HG02763 (cell line): ENCODE measurements around the gene CAMKMT.

Experiments
- ATAC-seq: cut with Tn5 transposase; IDR thresholded peaks from one replicate; pipeline ENCODE4 v1.9.1; 2021; ENCODE audit warnings: mild to moderate bottlenecking, moderate library complexity; ENCODE audit not compliant: unreplicated experiment

CAMKMT gene

DNA sequence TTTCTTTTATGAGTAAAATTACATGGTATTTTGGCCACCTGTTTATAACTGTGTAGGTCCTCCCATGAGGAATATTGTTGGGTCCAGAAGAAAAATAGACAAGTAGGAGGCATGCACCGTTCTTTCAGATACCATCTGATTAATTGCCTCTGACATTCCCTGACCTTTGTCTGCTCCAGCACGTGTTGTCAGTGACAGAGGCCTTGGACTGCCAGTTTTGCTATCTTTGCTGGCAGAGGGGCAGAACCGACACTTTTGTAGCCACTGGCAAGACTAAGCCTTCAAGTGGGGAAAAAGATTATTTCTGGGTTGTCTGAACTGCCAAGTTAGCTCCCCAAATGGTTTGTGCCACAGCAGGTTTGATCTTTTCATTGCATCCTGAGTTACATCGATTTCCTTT is 276.9 kb downstream of the CAMKMT start:
- no peak for ATAC-seq

DNA sequence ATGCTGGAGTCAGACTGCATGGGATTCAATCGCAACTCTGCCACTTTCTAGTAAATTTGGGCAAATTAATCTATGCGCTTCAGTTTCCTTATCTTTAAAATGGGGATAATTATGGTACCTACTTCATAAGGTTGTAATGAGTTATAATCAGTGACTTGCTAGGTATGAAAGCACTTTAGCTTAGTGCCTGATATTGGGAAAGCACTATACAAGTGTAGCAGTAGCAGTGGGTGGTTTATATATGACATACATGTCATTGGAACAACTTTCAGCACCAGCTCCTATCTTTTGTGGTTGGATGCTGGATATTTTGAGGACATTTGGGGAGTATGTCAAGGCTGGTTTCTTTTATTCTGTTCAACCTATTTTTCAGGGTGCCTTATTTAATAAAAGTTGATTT is 277.7 kb downstream of the CAMKMT start:
- ATAC-seq = no peak

DNA sequence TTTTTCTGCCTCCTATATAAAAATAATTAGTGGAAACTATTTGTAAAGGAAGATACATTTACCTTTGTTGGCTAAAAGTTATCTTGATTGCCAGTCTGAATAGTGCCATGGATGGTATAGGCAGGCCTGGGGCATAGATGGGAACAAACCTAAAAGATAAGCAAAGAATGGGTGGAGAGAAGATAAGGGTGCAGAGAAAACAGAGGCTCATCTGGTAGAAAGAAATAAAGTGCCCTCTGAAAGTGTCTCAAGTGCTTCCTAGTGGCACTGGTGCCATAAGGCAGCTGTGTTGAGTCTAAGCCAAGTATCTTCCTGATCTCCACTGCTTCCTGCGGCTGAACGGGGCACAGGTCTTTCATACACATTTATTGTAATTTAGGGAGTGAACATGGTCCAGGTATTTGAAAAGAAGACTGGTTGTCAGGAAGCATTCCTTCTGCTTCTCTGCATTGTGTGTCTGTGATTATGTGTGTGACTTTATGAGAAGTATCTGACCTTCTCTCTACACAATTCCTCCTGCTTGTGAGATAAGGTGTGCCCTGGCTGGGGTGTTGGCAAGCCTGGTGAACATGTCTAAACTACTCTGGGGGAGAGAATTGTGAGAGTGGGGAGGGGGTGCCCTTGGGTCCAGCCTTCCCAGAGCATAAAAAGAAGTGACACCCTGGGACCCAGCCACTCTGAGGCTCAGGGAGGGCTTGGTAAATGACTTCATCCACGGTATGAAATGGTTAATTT is 280.5 kb downstream of the CAMKMT start:
- no peak for ATAC-seq

DNA sequence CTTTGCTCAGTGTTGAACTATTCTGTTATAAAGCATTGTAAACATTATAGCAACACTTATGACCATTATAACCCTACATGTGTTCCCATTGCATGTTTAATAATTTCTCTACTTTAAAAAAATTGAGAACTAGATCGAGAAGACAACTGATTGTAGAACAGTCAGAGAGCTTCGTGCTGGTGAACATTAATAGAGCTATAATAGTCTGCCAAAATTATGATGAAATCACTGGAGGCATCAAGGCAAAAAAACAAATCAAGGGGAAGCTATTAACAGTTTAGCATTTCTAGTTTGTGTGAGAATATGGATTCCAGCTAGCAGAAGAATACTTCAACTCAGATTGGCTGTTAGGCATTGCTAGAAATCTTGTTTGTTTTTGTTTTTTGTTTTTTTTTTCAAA is 284.2 kb downstream of the CAMKMT start:
- no peak for ATAC-seq

DNA sequence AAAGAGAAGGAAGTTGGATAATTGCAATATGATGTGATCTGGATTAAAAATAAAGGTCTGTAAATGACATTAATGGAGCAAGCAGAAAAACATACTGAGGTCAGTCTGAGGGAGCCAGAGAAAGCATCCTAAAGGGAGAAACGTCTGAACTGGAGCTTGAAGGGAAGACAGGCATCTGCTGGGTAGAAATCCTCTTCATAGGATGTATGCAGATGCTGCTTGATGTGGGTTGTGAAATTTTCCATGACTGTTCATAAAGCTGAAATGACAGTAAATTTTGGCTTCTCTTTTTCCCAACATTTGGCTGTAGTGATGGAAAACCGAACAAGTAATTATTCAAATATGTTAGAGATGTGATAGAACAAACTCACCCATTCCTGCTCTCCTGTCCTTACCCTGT is 287.6 kb downstream of the CAMKMT start:
- no peak for ATAC-seq

DNA sequence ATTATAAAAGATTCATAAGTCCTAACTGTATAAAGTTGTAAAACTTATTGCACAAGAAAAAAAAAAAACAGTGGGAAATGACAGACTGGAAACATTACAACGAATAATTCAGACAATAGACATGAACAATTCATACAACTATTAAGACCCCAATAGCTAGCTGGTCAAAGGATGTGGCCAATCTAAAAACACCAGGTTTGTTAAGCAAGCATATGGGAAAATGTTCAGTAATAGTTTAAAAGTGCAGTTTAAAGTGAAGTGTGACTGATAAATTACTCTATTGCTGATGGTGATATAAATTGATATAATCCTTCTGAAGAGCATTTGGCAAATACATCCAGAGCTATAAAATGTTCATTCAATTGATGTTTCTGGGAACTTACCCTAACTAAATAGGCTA is 289.0 kb downstream of the CAMKMT start:
- ATAC-seq = no peak

DNA sequence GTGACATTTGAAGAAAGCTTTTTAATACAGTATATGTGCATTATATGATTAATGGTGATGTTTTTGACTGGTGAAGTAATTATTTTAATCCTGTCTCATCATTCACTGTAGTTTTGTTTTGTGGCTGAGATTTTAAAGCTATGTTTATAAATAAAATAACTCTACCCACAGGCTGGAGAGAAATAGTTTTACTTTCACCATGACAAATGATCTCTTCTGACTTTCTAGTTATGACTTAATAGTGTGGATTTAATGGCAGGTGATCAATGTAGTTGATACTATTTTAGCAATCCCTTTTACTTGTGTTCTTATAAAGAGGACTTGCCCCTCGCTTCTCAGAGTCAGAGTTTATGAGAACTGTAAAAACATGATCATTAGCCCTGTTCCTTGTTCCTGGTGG is 290.2 kb downstream of the CAMKMT start:
- ATAC-seq = no peak

DNA sequence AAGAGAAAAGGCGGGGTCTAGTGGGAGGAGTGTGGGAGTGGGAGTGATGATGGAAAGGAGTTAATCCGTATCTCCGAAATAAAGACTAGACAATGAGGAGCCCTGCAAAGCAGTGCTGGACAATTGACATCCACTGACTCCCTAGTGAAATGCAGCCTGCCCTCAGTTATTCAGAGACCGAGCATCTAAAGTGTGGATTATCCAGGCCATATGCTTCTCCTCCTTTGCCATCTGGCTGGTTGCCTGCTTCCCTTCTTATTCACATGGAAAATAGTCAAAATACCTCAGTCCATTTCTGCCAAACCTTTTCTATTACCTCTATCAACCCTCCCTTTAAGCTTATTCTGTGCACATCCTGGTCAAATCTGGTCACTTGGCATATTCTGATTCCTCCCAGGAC is 291.0 kb downstream of the CAMKMT start:
- ATAC-seq = no peak

DNA sequence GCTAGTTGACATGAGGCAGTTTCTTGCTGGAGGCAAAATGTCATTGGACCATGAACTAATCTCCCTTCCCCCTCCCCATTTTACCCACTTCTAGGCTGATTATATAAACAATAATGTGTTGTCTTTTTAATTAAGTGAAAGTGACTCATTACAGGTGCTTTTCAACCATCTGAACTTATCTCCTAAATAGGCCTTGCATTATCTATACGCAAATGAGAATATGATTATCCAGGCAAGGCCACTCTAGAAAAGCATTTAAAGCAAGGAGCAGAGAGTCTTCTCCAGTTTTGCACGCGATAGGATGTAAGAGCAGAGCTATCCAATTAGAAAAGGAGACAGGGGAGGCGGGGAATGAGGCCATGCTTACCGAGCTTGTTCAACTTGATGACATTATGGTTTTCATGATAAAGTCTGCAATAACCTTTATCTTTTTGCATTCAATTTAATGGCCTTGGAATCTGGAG is 293.7 kb downstream of the CAMKMT start:
- no peak for ATAC-seq

DNA sequence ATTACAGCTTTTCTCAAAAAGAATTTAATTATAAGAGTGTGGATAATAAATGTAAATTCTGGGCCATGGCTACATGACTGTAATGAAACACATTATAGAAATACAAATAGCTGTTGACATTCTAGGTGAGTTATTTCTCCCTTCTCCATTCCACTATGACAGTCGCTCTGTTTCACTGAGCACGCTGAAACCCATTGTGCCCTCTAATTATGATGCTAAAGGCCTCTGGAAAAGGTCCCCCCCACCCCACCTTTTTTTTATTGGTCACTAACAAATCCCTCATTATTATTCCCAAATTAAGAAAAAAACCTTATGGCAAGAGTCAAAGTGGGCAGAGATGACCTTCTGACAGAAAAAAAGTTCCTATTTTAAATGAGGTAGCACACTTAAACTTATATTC is 294.7 kb downstream of the CAMKMT start:
- no peak for ATAC-seq

DNA sequence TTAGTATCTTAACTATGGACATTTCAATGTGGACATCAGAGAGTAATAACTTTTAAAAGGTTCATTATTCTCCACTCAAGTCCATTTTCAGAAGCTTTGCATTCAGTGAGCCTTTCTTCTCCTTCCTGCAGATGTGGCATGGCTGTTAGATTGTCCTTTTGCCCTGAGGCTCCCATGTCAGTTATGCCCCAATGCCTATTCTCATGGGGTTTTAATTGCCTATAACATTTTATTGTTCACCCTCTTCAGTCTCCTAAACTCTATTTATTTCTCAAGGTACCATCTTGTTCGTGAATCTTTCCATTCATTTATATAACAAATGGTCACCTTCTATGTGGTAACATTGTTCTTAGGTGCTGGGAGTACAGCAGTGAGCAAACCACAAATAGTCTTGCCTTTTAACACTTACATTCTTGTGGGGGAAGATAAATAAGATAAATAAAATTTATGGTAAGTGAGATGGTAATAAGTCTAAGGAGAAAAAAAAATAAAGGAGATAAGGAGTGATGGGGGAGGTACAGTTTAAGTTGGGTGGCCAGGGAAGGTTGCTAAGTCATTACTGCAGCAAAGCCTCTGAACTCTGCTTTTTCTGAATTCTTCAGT is 301.8 kb downstream of the CAMKMT start:
- ATAC-seq = no peak

DNA sequence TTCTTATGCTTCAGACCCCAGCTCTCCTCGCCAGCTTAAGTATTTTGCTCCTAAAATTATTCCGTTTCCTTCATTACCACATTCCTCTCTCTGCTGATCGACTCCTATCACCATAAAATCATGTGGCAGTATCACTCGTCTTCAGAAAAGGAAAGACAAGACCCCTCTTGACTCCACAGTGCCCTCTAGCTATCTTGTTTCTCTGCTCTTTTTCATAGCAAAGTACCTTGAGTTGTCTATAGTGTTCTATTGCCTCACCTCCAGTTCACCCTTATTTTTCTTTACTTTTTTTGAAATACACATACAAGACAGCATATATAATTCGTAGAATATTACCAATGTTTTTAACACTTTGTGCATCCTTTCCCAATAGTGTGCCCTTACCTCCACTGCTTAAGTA is 306.6 kb downstream of the CAMKMT start:
- no peak for ATAC-seq

DNA sequence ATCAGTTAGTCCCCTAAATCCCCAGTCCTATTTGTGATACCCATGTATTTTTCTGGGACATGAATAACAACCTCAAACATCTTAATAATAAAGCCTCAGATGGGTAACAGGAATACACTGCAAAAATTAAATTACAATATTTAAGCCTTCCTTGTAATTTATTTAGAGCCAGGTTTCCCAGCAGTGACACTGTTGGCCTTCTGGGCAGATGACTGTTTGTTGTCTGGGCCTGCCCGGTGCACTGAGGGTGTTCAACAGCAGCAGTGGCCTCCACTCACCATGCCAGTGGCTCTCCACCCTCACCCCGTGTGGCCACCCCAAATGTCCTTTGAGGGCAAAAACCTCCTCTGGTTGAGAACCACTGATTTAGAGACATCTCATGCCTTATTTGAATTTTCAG is 309.5 kb downstream of the CAMKMT start:
- ATAC-seq = no peak

DNA sequence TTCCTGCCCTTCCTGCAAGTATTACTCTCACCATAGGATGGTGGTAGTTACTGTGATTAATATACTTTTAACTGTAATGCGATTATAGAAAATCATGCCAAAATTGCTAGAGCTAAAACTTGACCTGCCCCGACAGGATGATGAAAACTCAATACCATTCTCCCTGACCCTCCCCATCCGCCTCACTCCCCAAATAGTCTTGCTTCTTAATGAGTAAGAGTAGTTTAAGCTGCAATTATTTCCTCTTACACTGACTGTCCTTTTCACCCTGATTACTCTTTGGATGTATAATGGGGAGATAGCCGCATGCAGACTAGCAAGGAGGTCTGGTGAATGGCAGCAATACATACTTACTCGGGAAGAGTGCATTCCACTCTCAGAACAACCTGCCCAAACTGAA is 310.2 kb downstream of the CAMKMT start:
- ATAC-seq = no peak

DNA sequence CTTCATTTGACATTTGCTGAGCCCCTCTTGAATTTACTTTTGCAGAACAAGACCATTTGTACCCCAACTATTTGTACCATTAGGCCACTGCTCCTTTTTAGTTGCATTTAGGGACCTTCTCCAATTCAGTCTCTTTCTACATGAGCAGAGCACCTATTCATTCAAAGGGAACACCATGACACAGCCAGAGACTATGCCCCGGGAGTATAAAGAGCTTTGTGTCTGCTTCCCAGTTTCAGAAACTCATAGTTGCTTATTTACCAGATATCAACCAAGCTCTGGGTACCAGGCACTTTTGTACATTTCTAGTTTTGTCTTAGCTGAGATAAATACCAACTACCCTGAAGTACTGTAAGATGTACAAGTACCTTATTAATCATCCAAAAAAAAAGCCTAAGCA is 310.7 kb downstream of the CAMKMT start:
- ATAC-seq = no peak

DNA sequence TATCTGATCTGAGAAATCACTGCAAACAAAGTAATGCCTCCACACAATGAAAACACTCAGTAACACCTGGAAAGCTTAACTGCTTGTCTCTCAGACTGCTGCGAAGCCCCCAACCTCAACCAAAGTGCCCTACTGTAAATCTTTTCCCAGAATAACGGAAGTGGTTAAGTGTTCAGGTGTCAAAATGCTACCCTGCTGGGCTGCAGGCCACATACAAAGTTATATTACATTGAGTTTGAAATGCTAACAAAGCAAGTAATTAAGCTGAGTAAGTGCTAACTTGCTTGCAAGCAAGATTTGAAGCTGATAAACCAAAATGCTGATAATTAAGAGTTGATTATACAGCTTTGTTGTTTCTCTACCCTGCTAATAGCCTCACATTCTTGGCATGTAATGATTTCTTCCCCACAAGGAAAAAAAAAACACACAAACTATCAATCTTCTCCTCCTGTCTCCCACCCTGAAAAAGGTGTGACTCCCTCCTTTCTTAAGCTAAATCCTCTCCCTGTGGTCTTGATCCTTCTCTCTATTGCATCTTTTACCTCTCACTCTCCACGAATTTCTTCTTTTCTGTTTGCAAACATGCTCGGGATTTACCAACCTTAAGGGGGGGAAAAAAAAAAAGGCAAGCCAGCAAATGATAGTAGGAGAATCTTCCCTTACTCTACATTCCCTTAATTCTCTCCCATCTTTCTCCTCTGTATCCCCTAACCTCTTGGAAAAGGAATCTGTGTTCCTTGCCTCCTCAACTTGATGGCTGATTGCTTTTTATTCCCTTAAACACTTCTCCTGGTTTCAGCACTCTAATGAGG is 312.9 kb downstream of the CAMKMT start:
- ATAC-seq = no peak

DNA sequence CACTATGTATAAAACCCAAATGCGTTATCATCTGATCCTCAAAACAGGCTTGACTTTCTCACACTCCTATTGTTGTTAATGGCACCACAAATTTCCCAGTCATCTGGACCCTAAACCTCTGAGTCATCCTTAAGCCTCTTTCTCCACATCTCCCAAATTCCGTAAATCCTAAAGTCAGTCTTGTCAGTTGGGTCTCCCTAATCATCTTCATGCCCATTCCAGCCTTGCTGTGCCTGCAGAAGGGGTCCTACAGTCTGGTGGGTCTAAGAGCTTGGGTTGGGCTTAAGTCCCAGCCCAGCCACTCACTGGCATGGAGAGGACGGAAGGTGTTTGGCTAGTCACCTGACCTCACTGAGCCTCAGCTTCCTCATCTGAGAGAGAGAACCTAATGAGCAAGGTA is 314.6 kb downstream of the CAMKMT start:
- ATAC-seq = no peak

DNA sequence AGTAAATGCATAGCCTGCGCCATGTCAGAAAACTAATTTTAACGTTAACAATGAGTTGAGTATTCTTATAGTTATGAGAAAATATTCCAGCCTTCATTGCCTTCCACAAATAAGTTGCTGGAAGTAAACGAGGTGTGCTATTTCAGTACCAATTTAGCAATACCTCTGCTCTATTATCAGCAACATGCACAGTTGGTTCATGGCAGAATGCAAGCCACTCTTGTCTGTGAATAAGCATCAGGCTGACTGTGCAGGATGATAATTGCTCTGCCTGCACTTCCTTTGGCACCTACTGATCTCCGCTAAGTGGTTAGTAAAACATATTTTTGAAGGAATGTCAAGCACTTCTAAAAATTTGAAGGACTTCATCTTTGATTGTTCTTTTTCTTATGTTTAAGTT is 317.8 kb downstream of the CAMKMT start:
- ATAC-seq = no peak

DNA sequence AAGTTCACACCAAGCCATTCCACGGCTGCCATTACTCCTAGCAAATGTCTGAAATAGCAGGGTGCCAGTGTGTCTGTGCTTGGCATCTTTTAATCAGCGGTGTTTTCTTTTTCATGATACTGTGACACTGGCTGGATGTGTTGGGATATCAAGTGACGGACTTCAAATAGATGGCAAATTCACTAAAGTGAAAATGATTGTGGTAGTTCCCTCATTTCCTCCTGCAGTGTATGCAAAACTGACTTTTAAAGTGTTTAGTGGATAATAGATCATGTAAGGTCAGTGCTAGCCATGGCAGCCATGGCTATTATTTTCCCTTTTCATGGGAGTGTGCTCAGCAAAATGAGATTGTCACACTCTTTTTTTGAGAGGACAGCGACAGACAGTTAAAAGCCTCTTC is 318.2 kb downstream of the CAMKMT start:
- ATAC-seq = no peak

DNA sequence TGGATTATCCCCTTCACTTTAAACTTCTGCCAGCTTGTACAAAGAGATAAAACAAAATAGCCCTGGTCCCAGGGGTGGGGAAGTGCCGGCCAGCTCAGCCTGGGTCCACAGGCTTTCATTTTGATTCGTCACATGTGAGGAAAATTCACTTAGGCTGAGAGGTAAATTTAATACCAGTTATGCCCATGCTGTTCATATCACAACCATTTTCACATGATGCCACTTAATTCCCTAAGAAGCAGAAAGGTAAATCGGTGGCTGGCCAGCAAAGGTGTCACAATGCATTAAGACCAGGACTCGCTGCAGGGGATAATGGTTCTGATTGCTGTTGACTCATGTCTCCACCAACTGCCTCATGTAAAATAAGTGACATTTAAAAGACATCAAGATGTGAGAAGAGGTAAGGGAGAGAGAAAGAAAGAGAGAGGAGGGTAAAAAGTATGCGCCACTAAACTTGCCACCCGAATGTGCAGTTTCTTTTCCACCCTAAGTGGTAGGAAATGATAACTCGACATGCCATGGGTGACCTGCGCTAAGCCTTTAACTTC is 318.8 kb downstream of the CAMKMT start:
- ATAC-seq = no peak

DNA sequence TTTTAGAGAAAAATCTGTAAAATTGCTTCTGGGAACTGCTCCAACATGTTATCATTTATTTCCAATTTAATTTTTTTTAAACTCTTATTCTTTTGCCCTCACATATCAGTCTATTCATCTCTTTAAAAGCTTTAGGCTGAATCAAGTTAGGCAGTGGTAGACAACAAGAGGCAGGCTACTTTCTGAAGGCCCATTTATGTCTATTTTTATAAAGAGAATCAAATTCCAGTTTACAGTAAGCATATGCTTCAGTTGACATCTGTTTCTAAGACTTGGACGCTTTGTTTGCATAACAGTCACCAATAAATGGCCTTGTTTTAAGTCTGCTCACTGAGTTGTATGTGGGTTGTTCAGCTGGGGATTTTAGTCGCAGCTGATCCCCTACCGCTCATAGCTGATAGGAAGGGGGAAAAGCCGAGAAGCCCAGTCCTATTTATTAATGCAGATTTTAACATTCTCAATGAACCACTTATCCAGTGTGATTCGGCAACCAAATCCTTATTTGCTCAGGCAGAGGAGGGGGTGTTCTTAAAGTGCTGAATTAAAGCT is 319.3 kb downstream of the CAMKMT start:
- ATAC-seq = no peak
